ENCODE results near the gene PRSS21. TPM values are rescaled to one million over a fixed set of nuclear protein-coding genes. Genes with fewer than 3 reads are reported as not detected.

Gene PRSS21
- total RNA-seq, 1 donor from 2014 or later: not detected

DNA sequence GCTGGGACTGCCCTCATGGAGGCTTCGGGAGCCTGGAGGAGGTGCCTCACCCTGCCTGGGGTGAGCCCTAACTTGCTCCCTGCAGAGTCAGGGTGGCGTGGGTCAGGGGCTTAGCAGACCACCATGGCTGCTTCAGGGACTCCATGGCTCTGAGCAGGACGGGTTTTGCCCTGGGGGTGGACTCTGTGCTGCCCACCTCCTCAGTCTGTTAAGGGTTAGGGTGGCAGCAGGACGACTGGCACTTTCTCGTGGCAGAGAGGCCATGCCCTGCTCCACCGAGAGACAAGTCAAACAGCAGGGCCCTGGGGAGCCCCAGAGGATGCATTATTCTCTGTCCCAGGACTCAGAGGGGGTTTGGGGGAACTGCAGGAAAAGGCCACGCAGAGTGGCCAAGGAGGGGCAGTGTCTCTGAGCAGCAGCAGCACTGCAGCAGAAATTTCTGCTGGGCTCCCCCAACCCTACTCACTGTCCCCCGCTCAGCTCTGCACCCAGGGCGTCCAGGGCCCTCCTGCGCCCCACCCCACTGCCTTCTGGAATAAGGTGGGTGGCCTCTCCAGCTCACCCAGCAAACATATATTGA lies 42.7 kb downstream of the PRSS21 start:
- DNase-seq (ENCODE audit: low spot score) (no peak), ATAC-seq (no peak)

DNA sequence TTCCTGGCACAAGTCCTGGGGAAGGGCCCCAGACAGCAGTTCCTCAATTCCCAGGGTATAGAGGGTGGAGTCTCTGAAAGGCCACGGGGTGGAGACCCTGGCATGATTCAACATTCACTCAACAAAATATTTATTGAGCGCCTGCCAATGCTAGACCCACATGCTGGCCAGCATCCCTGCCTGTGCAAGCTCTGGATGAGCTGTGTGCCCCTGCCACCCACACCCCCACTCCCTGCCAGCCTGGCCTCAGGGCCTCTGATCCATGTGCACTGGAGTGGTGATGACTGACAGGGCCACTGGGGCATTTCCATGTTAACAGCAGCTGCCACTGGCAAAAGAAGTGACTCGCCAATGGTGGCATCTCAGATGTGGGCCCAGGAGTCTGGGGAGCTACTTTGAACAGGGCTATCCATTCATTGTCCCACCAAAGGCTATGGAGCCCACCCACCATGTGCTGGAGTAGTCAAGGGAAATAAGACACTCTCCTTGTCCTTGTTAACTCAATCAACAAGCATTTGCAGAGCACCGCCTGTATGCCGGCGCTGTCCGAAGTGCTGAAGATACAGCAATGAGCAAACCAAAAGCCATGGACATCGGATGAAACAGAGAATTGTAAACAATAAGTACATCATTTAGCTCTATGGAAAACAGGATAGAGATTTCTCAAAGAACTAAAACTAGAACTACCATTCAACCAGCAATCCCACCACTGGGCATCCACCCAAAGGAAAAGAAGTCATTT lies 44.0 kb downstream of the PRSS21 start:
- DNase-seq (ENCODE audit: low spot score) (no peak), ATAC-seq (no peak)

DNA sequence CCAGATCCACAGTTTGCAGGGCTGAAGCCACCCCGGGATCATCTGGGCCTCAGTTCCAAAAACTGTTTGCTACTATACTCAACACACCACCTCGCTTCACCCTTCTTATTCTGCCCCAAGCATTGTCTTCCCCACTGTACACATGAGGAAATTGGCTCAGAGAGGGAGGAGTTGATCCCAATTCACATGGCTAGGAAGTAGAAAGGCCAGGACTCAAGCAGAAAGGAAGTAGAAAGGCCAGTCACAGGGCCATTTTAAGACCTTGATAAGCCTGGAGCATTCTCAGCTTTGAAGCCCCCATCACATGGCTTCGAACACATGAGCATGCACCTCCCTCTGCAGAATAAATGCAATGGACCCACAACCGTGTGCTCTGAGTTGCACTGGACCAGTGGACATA lies 48.6 kb downstream of the PRSS21 start:
- ATAC-seq (no peak), DNase-seq (ENCODE audit: low spot score) (no peak)

DNA sequence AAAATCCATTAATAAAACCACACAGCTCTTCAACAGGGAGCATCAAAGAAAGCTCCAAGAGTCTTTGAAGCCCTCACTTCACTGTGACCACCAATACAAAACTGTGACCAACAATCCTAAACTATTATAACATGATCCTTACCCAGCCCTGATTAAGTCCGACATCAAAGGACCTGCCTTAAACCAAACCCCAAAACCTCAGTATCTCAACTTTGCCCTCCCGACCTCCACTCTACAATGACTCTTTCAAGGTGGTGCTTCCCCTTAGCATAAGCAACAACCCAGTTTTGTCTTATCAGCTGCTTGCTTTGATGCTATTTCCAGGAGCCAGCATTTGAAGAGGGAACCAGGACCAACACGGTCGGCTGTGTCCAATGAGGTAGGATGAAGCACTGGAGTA lies 49.4 kb downstream of the PRSS21 start:
- ATAC-seq: no peak
- DNase-seq (ENCODE audit: low spot score): no peak

DNA sequence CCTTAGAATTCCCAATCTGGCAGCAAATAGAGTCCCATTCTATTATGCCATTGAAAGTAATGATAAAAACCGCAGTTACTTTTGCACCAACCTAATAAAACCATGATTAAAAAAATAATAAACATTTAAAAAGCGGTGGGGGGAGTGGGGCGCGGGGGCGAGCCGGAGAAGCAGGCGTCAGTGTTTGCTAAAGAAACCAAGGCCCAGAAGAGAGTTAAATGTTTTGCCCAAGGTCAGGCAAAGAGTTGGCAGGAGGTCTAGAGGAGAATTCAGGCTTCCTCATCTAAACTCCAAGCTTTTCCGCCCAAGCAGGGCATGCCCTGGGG lies 50.6 kb downstream of the PRSS21 start:
- no peak for DNase-seq (ENCODE audit: low spot score)
- no peak for ATAC-seq

DNA sequence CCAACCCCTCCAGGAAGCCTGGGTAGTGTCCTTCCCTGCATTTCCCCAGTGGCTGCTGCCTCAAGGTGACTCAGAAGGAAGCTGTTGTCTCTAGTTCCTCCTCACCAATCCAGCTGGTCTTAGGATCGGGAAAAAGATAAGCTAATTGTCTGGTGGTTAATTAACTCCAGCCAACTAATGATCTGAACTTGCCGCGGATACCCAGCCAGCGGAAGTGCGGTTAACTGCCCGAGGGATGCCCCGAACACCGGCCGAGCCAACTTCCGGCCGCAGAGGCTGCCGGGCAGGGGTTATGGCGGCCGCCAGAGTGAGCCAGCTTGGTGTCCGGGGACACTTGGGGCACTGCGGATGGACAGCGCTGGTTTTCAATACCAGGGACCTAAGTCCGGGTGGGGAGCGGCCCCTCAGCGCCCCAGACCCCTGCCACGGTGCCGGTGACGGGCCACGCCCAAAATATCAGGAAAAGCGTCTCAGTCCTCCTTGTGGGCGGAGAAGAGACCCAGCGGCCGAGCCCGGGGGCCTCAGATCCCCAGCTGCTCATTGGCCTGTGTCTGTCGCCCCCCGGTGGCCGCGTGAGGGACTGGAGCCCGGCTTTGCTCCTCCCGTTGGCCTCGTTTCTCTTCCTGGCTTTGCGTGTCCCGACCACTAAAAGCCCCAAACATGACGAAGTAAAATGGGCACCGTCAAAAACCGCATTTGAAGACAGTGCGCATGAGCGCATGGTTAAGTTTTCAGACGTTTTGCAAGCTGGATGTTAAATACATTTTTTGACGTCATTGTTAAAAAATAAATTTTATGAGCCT lies 51.2 kb downstream of the PRSS21 start:
- DNase-seq (ENCODE audit: low spot score) (peak; percentile 88), ATAC-seq (peak; percentile 98)

Other genes starting within 250 kb of the PRSS21 start
- gene KCTD5, start 134.7 kb upstream of the PRSS21 start, total RNA-seq: 7.8 TPM
- gene PRSS27, start 97.0 kb upstream of the PRSS21 start, total RNA-seq: 0.45 TPM
- 378 TPM for gene SRRM2, start 64.6 kb upstream of the PRSS21 start, total RNA-seq
- gene ELOB, start 40.0 kb upstream of the PRSS21 start, total RNA-seq: 117 TPM
- gene PRSS33, start 29.7 kb upstream of the PRSS21 start, total RNA-seq: not detected
- not detected for gene PRSS41, start 18.8 kb upstream of the PRSS21 start, total RNA-seq
- gene ZG16B, start 13.1 kb downstream of the PRSS21 start, total RNA-seq: not detected
- 0.70 TPM for gene PRSS22, start 40.9 kb downstream of the PRSS21 start, total RNA-seq
- gene FLYWCH2, start 66.0 kb downstream of the PRSS21 start, total RNA-seq: 5.9 TPM
- gene FLYWCH1, start 94.7 kb downstream of the PRSS21 start, total RNA-seq: 18.8 TPM
- gene KREMEN2, start 147.0 kb downstream of the PRSS21 start, total RNA-seq: not detected
- 1.5 TPM for gene PAQR4, start 152.1 kb downstream of the PRSS21 start, total RNA-seq
- 0.98 TPM for gene PKMYT1, start 163.2 kb downstream of the PRSS21 start, total RNA-seq
- gene CLDN9, start 195.7 kb downstream of the PRSS21 start, total RNA-seq: 1.5 TPM
- gene CLDN6, start 200.9 kb downstream of the PRSS21 start, total RNA-seq: 0.96 TPM
- gene TNFRSF12A, start 203.1 kb downstream of the PRSS21 start, total RNA-seq: 4.3 TPM
- gene HCFC1R1, start 206.7 kb downstream of the PRSS21 start, total RNA-seq: 11.2 TPM
- 9.6 TPM for gene THOC6, start 206.8 kb downstream of the PRSS21 start, total RNA-seq
- gene BICDL2, start 219.7 kb downstream of the PRSS21 start, total RNA-seq: 0.58 TPM
- gene MMP25, start 229.3 kb downstream of the PRSS21 start, total RNA-seq: 0.96 TPM
- 172 TPM for gene IL32, start 248.4 kb downstream of the PRSS21 start, total RNA-seq